Karpas-422 (cell line): ENCODE data around the gene KCTD14. TPM values are rescaled to one million over a fixed set of nuclear protein-coding genes. Genes with fewer than 3 reads are reported as not detected.

Experiments used
- DNase-seq: peaks from one replicate; pipeline ENCODE4 v3.0.0-alpha.2; 2015
- H2AFZ ChIP-seq: fragments of 200-600 bp; sonication (generic); 2 replicates; pipeline ENCODE4 v1.6.1; 2014; ENCODE audit warnings: antibody characterized with exemption, low read length, mixed read lengths
- H3K27ac ChIP-seq: fragments of 200-600 bp; sonication (generic); 2 replicates; pipeline ENCODE4 v1.5.1; 2014; ENCODE audit warnings: mild to moderate bottlenecking, low read length, moderate library complexity
- H3K27me3 ChIP-seq: fragments of 200-600 bp; sonication (generic); 2 replicates; pipeline ENCODE4 v1.6.1; 2014; ENCODE audit warnings: low read length, mixed read lengths
- H3K36me3 ChIP-seq: fragments of 200-600 bp; sonication (generic); 2 replicates; pipeline ENCODE4 v1.6.1; 2014; ENCODE audit warnings: low read length, mixed read lengths; ENCODE audit not compliant: insufficient read depth
- H3K4me1 ChIP-seq: fragments of 200-600 bp; sonication (generic); 2 replicates; pipeline ENCODE4 v1.6.1; 2014; ENCODE audit warnings: mild to moderate bottlenecking, low read length, mixed read lengths
- H3K4me2 ChIP-seq: fragments of 200-600 bp; sonication (generic); 2 replicates; pipeline ENCODE4 v1.6.1; 2014; ENCODE audit warnings: low read length, low read depth, mild to moderate bottlenecking; ENCODE audit not compliant: poor library complexity, severe bottlenecking
- H3K4me3 ChIP-seq: fragments of 200-600 bp; sonication (generic); 2 replicates; pipeline ENCODE4 v1.5.1; 2014; ENCODE audit warnings: mild to moderate bottlenecking, antibody characterized with exemption, low read length, mixed read lengths
- H3K79me2 ChIP-seq: fragments of 200-600 bp; sonication (generic); 2 replicates; pipeline ENCODE4 v1.6.1; 2014; ENCODE audit warnings: mild to moderate bottlenecking, low read length, mixed read lengths
- H3K9ac ChIP-seq: fragments of 200-600 bp; sonication (generic); 2 replicates; pipeline ENCODE4 v1.6.0; 2014; ENCODE audit warnings: low read length
- H3K9me2 ChIP-seq: fragments of 200-600 bp; sonication (generic), shearing (Covaris generic); replicated peaks from 2 replicates; pipeline ENCODE4 v1.6.0; 2014; ENCODE audit warnings: mild to moderate bottlenecking, low read length, moderate library complexity; ENCODE audit not compliant: insufficient read depth
- H3K9me3 ChIP-seq: fragments of 300-700, 200-600 bp; sonication (generic); 2 replicates; pipeline ENCODE4 v1.6.1; 2014; ENCODE audit warnings: low read length, mixed read lengths
- H4K20me1 ChIP-seq: fragments of 200-600 bp; sonication (generic); 2 replicates; pipeline ENCODE4 v1.6.1; 2014; ENCODE audit warnings: mild to moderate bottlenecking, antibody characterized with exemption, low read length, low read depth; ENCODE audit not compliant: insufficient read depth
- total RNA-seq: library from RNA; depleted of rRNA; stranded (reverse); fragments of >200 nt; shearing (Covaris generic); gene quantifications from 2 replicates; pipeline ENCODE4 v1.2.3, GENCODE V29; 2014; ENCODE audit warnings: low replicate concordance; rRNA removed

KCTD14 gene
- 1.0 TPM in 1 of 2 replicates, not detected in the other for total RNA-seq

- Histone ChIP-seq H3K4me1 (no peaks in the 10 kb centered on the region), H3K79me2 (no peaks in the 10 kb centered on the region), H3K9me3 (no peaks in the 10 kb centered on the region), H4K20me1 (no peaks in the 10 kb centered on the region), H3K9ac (no peak within 1 kb of the TSS), H3K4me3 (no peak within 1 kb of the TSS), H2AFZ (no peak within 1 kb of the TSS), H3K27ac (no peak within 1 kb of the TSS), H3K9me2 (no peaks in the 10 kb centered on the region), H3K4me2 (no peak within 1 kb of the TSS), H3K36me3 (no peaks in the 10 kb centered on the region), H3K27me3 (no peaks in the 10 kb centered on the region)
- DNase-seq, result no peak
Measured at GRCh38 chr11:78022397-78023396, at the start of gene KCTD14. TSS of gene KCTD14 (minus strand) at chr11:78023276. CDS start at chr11:78023249, 27 bp downstream.

DNA sequence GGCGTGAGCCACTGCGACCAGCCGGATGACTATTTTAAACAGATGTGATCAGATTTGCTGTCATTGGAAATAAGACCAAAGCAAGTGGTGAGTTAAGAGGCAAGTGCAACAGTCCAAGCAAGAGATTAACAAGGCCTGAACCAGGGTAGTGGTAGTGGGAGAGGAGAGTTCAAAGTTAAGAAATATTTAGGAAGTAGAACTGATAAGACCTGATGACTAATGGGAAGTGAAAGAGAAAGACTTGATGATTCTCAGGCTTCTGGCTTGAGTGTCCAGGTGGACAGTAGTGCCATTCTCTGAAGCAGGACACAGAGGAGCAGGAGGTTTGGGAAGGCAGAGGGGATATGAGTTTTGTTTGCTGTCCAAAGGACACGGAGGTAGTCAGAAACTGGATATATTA is 49.4 kb upstream of the KCTD14 start:
- H4K20me1 ChIP-seq, result peaks cover 18% of the 10 kb centered on the region
- H3K36me3 ChIP-seq, result peaks cover 31% of the 10 kb centered on the region; the same call in 1 of the 2 replicates
- no peaks in the 10 kb centered on the region for H3K27me3 ChIP-seq
- H3K4me3 ChIP-seq, result no peak overlapping the region
- H3K4me1 ChIP-seq, result peaks cover 12% of the 10 kb centered on the region
- H3K9me3 ChIP-seq, result no peaks in the 10 kb centered on the region
- H3K9ac ChIP-seq, result no peak overlapping the region
- H2AFZ ChIP-seq, result no peak overlapping the region
- no peak overlapping the region for H3K27ac ChIP-seq
- H3K9me2 ChIP-seq, result no peaks in the 10 kb centered on the region
- H3K79me2 ChIP-seq, result peaks cover 64% of the 10 kb centered on the region
- no peak for DNase-seq
- no peak overlapping the region for H3K4me2 ChIP-seq

GRCh38 chr11:78071717-78072116 is 48.6 kb upstream of the KCTD14 start:
- Histone ChIP-seq H3K79me2 (peaks cover 57% of the 10 kb centered on the region), H3K27ac (no peak overlapping the region), H3K9me2 (no peaks in the 10 kb centered on the region), H3K9me3 (no peaks in the 10 kb centered on the region), H3K9ac (no peak overlapping the region), H2AFZ (no peak overlapping the region), H3K4me1 (peaks cover 5% of the 10 kb centered on the region; the same call in 1 of the 2 replicates), H3K36me3 (peaks cover 31% of the 10 kb centered on the region; the same call in 1 of the 2 replicates), H3K4me2 (no peak overlapping the region), H3K27me3 (no peaks in the 10 kb centered on the region), H4K20me1 (peaks cover 14% of the 10 kb centered on the region), H3K4me3 (no peak overlapping the region)
- DNase-seq, result no peak

DNA sequence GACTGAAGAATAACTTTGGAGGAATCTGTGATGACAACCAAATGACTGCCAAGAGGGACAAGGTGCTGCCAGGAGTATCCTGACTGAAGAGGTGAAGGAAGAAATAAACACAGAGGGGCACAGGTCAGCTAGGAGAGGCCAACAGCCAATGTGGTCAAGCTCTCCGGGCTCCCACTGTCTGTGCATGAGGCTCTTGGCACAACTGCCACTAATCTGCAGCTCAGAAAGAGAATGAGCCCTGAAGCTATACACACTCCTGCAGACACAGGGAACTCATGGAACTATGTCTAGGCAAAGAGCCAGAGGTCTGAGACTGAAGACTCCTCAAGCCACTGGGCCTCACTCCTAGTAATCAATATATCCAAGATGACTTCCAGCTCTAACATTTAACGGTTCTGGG is 47.5 kb upstream of the KCTD14 start:
- H3K27ac ChIP-seq, result no peak overlapping the region
- H3K36me3 ChIP-seq, result peaks cover 27% of the 10 kb centered on the region; the same call in 1 of the 2 replicates
- H3K9me2 ChIP-seq, result no peaks in the 10 kb centered on the region
- H3K4me2 ChIP-seq, result no peak overlapping the region
- H3K79me2 ChIP-seq, result peaks cover 46% of the 10 kb centered on the region
- DNase-seq, result no peak
- no peaks in the 10 kb centered on the region for H3K9me3 ChIP-seq
- H3K4me3 ChIP-seq, result no peak overlapping the region
- H4K20me1 ChIP-seq, result peaks cover 8% of the 10 kb centered on the region
- H2AFZ ChIP-seq, result no peak overlapping the region
- no peak overlapping the region for H3K9ac ChIP-seq
- no peaks in the 10 kb centered on the region for H3K27me3 ChIP-seq
- H3K4me1 ChIP-seq, result no peaks in the 10 kb centered on the region

GRCh38 chr11:78069465-78069864 is 46.4 kb upstream of the KCTD14 start:
- Histone ChIP-seq H3K36me3 (peaks cover 25% of the 10 kb centered on the region; the same call in 1 of the 2 replicates), H4K20me1 (peaks cover 8% of the 10 kb centered on the region; the same call in 1 of the 2 replicates), H3K4me1 (no peaks in the 10 kb centered on the region), H3K4me3 (no peak overlapping the region), H3K27me3 (no peaks in the 10 kb centered on the region), H3K9me3 (no peaks in the 10 kb centered on the region), H3K79me2 (peaks cover 34% of the 10 kb centered on the region), H3K9me2 (no peaks in the 10 kb centered on the region), H3K9ac (no peak overlapping the region), H2AFZ (no peak overlapping the region), H3K4me2 (no peak overlapping the region), H3K27ac (no peak overlapping the region)
- no peak for DNase-seq

DNA sequence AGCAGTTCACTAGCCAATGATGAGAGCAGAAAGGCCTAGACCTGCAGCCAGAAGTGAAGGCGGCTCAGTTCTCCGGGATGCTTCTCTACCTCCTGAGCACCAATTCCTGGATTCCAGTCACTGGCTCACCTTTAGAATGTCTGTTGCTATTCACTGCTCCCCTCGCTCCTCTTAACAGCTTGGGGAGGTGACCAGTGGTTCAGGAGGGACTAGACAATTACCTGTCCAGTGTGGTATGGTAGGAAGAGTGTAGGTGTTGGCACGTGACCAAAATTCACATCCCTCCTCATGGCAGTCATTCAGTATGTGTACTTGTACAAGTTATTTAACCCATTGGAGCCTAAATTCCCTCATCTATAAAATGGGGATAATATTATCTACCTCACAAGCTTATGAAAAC is 44.6 kb upstream of the KCTD14 start:
- Histone ChIP-seq H3K27ac (no peak overlapping the region), H3K79me2 (peaks cover 18% of the 10 kb centered on the region), H3K4me3 (no peak overlapping the region), H3K36me3 (peaks cover 23% of the 10 kb centered on the region; the same call in 1 of the 2 replicates), H4K20me1 (peaks cover 8% of the 10 kb centered on the region; the same call in 1 of the 2 replicates), H3K9me2 (no peaks in the 10 kb centered on the region), H3K4me2 (no peak overlapping the region), H2AFZ (no peak overlapping the region), H3K4me1 (no peaks in the 10 kb centered on the region), H3K9me3 (no peaks in the 10 kb centered on the region), H3K27me3 (no peaks in the 10 kb centered on the region), H3K9ac (no peak overlapping the region)
- DNase-seq, result no peak

- H3K4me1 ChIP-seq, result no peaks in the 10 kb centered on the region
- no peak overlapping the region for H3K4me2 ChIP-seq
- H3K9me2 ChIP-seq, result no peaks in the 10 kb centered on the region
- H4K20me1 ChIP-seq, result 0 out of 2 replicates have a peak, but pooled peaks cover 3% of the 10 kb centered on the region
- no peak overlapping the region for H3K4me3 ChIP-seq
- no peaks in the 10 kb centered on the region for H3K27me3 ChIP-seq
- no peak overlapping the region for H3K27ac ChIP-seq
- H3K9ac ChIP-seq, result no peak overlapping the region
- no peak overlapping the region for H2AFZ ChIP-seq
- peaks cover 19% of the 10 kb centered on the region; the same call in 1 of the 2 replicates for H3K36me3 ChIP-seq
- peaks cover 13% of the 10 kb centered on the region for H3K79me2 ChIP-seq
- no peak for DNase-seq
- no peaks in the 10 kb centered on the region for H3K9me3 ChIP-seq
Measured at GRCh38 chr11:78066471-78066870, 43.4 kb upstream of the KCTD14 start.

GRCh38 chr11:78065203-78065602 is 42.1 kb upstream of the KCTD14 start:
- Histone ChIP-seq H4K20me1 (0 out of 2 replicates have a peak, but pooled peaks cover 3% of the 10 kb centered on the region), H3K79me2 (peaks cover 5% of the 10 kb centered on the region), H3K4me3 (no peak overlapping the region), H3K4me2 (no peak overlapping the region), H3K27me3 (no peaks in the 10 kb centered on the region), H3K27ac (no peak overlapping the region), H3K9me3 (no peaks in the 10 kb centered on the region), H3K9me2 (no peaks in the 10 kb centered on the region), H2AFZ (no peak overlapping the region), H3K4me1 (no peaks in the 10 kb centered on the region), H3K9ac (no peak overlapping the region), H3K36me3 (peaks cover 8% of the 10 kb centered on the region; the same call in 1 of the 2 replicates)
- no peak for DNase-seq
